Fibroblast of lung (primary cell): ENCODE results near the gene PAGE2B.

Source experiments
- CTCF ChIP-seq, 2 donors: IDR thresholded peaks in 1 of 2; conservative IDR thresholded peaks in 1 of 2; 1 replicate in 1 of 2; 2 replicates in 1 of 2; pipeline ENCODE4 v1.5.1; 2011 to 2012; ENCODE audit warnings: low read length in 2 of 2, control low read depth in 1 of 2, inconsistent platforms in 1 of 2, low read depth in 1 of 2, mild to moderate bottlenecking in 1 of 2
- EZH2 ChIP-seq: IDR thresholded peaks from 2 replicates; pipeline ENCODE4 v1.5.1; 2012; ENCODE audit warnings: low read length, control low read depth, mild to moderate bottlenecking; ENCODE audit errors: missing control alignments

GRCh38 chrX:55119712-55120111 lies 44.9 kb downstream of the PAGE2B start:
- no peak for TF ChIP-seq CTCF (conservative IDR thresholded peaks at IDR 0.05 in 1 of 2, IDR thresholded peaks at IDR 0.05 in 1 of 2; ENCODE audit: low read depth in 1 of 2, low read length in 2 of 2)
- TF ChIP-seq EZH2 = no peak
